Adrenal gland (tissue), 12 donors: ENCODE measurements around the gene SHROOM4. TPM values are rescaled to one million over a fixed set of nuclear protein-coding genes. Genes with fewer than 3 reads are reported as not detected.

Source experiments
- DNase-seq, 7 donors: peaks; one replicate each; pipeline ENCODE4 v3.0.0-alpha.2; 2019 to 2020
- H3K27ac ChIP-seq, 5 donors: fragments of 200-600 bp; sonication (generic) in 4 of 5; 1 replicate in 3 of 5; 2 replicates in 2 of 5; pipeline versions ENCODE4 v1.5.1 to v1.8.0; 2016 to 2020; ENCODE audit warnings: mild to moderate bottlenecking in 1 of 5
- H3K27me3 ChIP-seq: fragments of 200-600 bp; 2 replicates; pipeline ENCODE4 v1.8.0; 2021
- H3K36me3 ChIP-seq, 2 donors: fragments of 200-600 bp; replicated peaks in 1 of 2; 1 replicate in 1 of 2; 2 replicates in 1 of 2; pipeline versions ENCODE4 v1.5.1 to v1.8.0; 2018 to 2022
- H3K4me1 ChIP-seq, 2 donors: fragments of 200-600 bp; replicated peaks in 1 of 2; 1 replicate in 1 of 2; 2 replicates in 1 of 2; pipeline versions ENCODE4 v1.5.1 to v1.8.0; 2018 to 2021
- H3K4me3 ChIP-seq, 4 donors: fragments of 200-600 bp; sonication (generic) in 3 of 4; one replicate each; pipeline ENCODE4 v1.5.1; 2016 to 2018
- H3K9me3 ChIP-seq, 3 donors: fragments of 200-600 bp; sonication (generic) in 1 of 3; replicated peaks in 1 of 3; 1 replicate in 2 of 3; 2 replicates in 1 of 3; pipeline versions ENCODE4 v1.5.1 to v1.8.0; 2016 to 2021
- POLR2A ChIP-seq, 2 donors: fragments of 450-650 bp; IDR thresholded peaks; one replicate each; pipeline ENCODE4 v1.6.1; 2017; ENCODE audit warnings: antibody characterized with exemption in 2 of 2, mild to moderate bottlenecking in 2 of 2, moderate library complexity in 1 of 2
- WGBS, 4 donors: extraction: QIAGEN DNeasy Blood & Tissue Kit in 2 of 4; methylation state at CpG; one replicate each; pipeline versions ENCODE4 v1.1.5 to v1.1.7; 2013 to 2017; 5-methylcytosine and 5-hydroxymethylcytosine counted together
- intact Hi-C, 2 donors: fragments of 100-400 bp; cut with DNase I; formaldehyde crosslinking; loops; one replicate each; pipeline versions ENCODE4 v1.14.1 to v1.15.0; 2022 to 2023
- polyA plus RNA-seq, 3 donors: library from polyadenylated mRNA; stranded (reverse); fragments of 200-250 nt in 2 of 3; fragments of 350-450 nt in 1 of 3; fragmentation: Illumina TruSeq in 1 of 3; extraction: RNeasy Lipid Tissue Mini Kit (QIAGEN cat#74804) in 1 of 3; gene quantifications; one replicate each; pipeline ENCODE4 v1.2.3, GENCODE V29; 2013 to 2014
- total RNA-seq, 9 donors: library from RNA; depleted of rRNA in 4 of 9; stranded (reverse); fragments of >200 nt in 4 of 9; fragments of 120-200 nt in 1 of 9; fragmentation: NEBNext Ultra II Directional in 1 of 9; extraction: Animal tissue kit (Norgen Biotek cat#: 25700) in 1 of 9; gene quantifications; one replicate each; pipeline versions ENCODE4 v1.1.0 to v1.2.4, GENCODE V29; 2013 to 2023
- TF ChIP-seq, protein P1 (sequence below), 6 experiments: fragments of 450-650 bp in 4 of 6; fragments of 200-600 bp in 2 of 6; sonication (generic) in 1 of 6; IDR thresholded peaks; 1 replicate in 5 of 6; 2 replicates in 1 of 6; pipeline versions ENCODE4 v1.5.1 to v1.8.0; 2016 to 2021; ENCODE audit warnings: antibody characterized with exemption in 6 of 6, mild to moderate bottlenecking in 2 of 6, moderate library complexity in 1 of 6
- donor health status: healthy with polysubstance abuse.
- donor health status: Bipolar disorder and iron deficiency.
- donor health status: DM: yes; HTN: yes; CAD: no.
- donor health status: DM: no; HTN: no; CAD: no.
- donor health status: DM: no; HTN: no; CAD: no.
- donor health status: DM: yes; HTN: yes; CAD: no.

Gene SHROOM4
- total and polyA plus RNA-seq, 12 donors = 2.9 to 8.7 (median 5.9) TPM

DNA sequence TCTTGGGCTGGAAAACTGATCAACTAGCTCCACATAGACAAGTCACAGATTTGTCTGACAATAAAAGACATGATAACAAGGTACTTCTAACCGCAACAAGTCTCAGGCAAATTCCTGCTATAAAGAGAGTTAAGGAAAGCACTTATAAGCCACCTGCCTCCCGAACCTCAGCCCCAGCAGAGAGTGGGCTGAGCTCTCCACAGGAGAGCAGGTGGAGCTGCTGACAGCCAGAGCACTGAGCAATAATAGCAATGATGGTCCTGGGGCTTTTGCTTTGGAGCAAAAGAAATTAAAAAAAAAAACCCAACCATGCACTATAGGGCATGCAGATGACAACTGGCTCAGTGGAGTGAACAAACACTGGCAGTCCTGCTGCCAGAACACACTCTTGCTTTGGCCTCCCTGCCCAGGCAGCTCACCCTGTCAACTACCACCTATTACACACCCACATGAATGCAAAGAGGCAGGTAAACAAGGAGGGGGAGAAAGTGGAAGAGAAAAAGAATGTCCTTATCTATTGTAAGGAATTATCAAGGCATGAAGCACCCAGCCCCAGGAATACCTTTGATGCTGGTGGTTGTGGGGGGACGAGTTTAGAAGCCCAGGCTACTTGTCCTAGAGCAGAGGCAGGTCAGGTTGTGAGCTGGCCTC is 207.6 kb downstream of the SHROOM4 start:
- no peak for DNase-seq
- intact Hi-C loops = no loop called here
- H3K36me3 ChIP-seq = no peaks in the 10 kb centered on the region
- WGBS, 4 donors = 44 to 87% (median 73%) methylated on average over 1 to 3 of the region's 3 CpGs
- no peak overlapping the region for H3K27ac ChIP-seq
- no peaks in the 10 kb centered on the region for H3K9me3 ChIP-seq
- H3K4me3 ChIP-seq = no peak overlapping the region
- H3K4me1 ChIP-seq = no peaks in the 10 kb centered on the region
- peaks cover 6% of the 10 kb centered on the region for H3K27me3 ChIP-seq
- TF ChIP-seq, protein P1, sequence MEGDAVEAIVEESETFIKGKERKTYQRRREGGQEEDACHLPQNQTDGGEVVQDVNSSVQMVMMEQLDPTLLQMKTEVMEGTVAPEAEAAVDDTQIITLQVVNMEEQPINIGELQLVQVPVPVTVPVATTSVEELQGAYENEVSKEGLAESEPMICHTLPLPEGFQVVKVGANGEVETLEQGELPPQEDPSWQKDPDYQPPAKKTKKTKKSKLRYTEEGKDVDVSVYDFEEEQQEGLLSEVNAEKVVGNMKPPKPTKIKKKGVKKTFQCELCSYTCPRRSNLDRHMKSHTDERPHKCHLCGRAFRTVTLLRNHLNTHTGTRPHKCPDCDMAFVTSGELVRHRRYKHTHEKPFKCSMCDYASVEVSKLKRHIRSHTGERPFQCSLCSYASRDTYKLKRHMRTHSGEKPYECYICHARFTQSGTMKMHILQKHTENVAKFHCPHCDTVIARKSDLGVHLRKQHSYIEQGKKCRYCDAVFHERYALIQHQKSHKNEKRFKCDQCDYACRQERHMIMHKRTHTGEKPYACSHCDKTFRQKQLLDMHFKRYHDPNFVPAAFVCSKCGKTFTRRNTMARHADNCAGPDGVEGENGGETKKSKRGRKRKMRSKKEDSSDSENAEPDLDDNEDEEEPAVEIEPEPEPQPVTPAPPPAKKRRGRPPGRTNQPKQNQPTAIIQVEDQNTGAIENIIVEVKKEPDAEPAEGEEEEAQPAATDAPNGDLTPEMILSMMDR (IDR thresholded peaks at IDR 0.05) = no peak
- TF ChIP-seq POLR2A (IDR thresholded peaks at IDR 0.05) = no peak

- no peaks in the 10 kb centered on the region for H3K9me3 ChIP-seq
- H3K4me3 ChIP-seq = no peak overlapping the region
- DNase-seq = no peak
- H3K4me1 ChIP-seq = no peaks in the 10 kb centered on the region
- H3K27me3 ChIP-seq = no peaks in the 10 kb centered on the region
- intact Hi-C loops = no loop called here
- no peak for TF ChIP-seq POLR2A (IDR thresholded peaks at IDR 0.05)
- TF ChIP-seq, protein P1 (IDR thresholded peaks at IDR 0.05) = no peak
- no peaks in the 10 kb centered on the region for H3K36me3 ChIP-seq
- H3K27ac ChIP-seq = no peak overlapping the region
Measured at GRCh38 chrX:50596056-50596455, 217.9 kb downstream of the SHROOM4 start.

DNA sequence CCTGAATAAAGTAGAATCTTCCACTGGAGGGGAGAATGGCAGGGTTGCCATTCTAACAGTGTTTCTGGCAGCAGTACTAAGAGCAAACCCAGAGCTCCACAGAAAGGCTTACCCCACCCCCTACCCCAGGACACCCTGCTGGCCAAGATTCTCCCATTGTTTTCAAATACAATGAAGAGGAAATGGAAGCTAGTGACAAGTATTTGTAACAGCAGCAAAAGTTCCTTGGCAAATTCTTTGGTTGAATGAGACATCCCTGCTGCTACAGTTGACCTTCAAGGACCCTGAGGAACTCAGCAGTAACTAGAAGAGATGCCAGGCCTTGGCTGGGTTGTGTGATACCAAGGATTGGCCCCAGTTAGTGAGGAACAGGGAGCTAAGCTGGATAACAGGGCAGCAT is 219.2 kb downstream of the SHROOM4 start:
- Histone ChIP-seq H3K36me3 (no peaks in the 10 kb centered on the region), H3K4me3 (no peak overlapping the region), H3K9me3 (no peaks in the 10 kb centered on the region), H3K27ac (no peak overlapping the region), H3K4me1 (no peaks in the 10 kb centered on the region), H3K27me3 (no peaks in the 10 kb centered on the region)
- peak in 2 of 7 donors; percentile 2 to 50 for DNase-seq
- TF ChIP-seq, protein P1 (IDR thresholded peaks at IDR 0.05) = no peak
- no peak for TF ChIP-seq POLR2A (IDR thresholded peaks at IDR 0.05)
- intact Hi-C loops = no loop called here

DNA sequence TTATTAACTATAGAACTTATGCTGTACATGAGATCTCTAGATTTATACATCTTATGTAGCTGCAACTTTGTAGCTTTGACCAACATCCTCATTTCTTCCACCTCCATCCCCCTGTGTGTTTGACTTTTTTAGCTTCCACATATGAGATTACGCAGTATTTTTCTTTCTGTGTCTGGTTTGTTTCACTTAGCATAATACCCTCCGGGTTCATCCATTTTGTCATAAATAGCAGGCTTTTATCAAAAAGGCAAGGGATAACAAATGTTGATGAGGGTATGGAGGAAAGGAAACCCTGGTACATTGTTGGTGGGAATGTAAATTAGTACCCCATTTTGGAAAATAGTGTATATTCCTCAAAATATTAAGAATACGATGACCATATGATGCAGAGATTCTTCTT is 227.0 kb downstream of the SHROOM4 start:
- H3K27me3 ChIP-seq = peaks cover 9% of the 10 kb centered on the region
- no peak overlapping the region for H3K4me3 ChIP-seq
- no peaks in the 10 kb centered on the region for H3K36me3 ChIP-seq
- H3K27ac ChIP-seq = no peak overlapping the region
- WGBS, 4 donors = 81 to 93% (median 85%) methylated on average over 3 of the region's 3 CpGs
- DNase-seq = no peak
- no peaks in the 10 kb centered on the region for H3K9me3 ChIP-seq
- intact Hi-C loops = loop anchor here in 1 of 2 donors (10.0 kb wide), 1 partner anchor 492 kb away; no protein-coding TSS in a partner anchor
- TF ChIP-seq, protein P1 (IDR thresholded peaks at IDR 0.05) = no peak
- TF ChIP-seq POLR2A (IDR thresholded peaks at IDR 0.05) = no peak
- H3K4me1 ChIP-seq = no peaks in the 10 kb centered on the region
